K562 (cell line): ENCODE data around the gene CEP350. TPM values are rescaled to one million over a fixed set of nuclear protein-coding genes. Genes with fewer than 3 reads are reported as not detected.

ENCODE experiments used
- ATAC-seq: fragments of 200-7000 bp; cut with Tn5 transposase; 3 replicates; pipeline ENCODE4 v1.9.1; 2020; ENCODE audit warnings: moderate library complexity
- BruUV-seq: library from RNA; stranded (reverse); fragments of 400-500 nt; replicated peaks from 2 replicates; lab custom pipeline; 2021; lab: Mats Ljungman, UMichigan
- CTCF ChIA-PET: fragments of 300-600 bp; formaldehyde crosslinking; extraction: SDS; loops from one replicate; lab custom pipeline; 2021; ENCODE audit warnings: low intra/inter-chr PET ratio; lab: Yijun Ruan, JAX
- POLR2A ChIA-PET: fragments of 300-600, 350-650 bp; sonication (Branson Sonifier 250); formaldehyde crosslinking; extraction: SDS; loops from one replicate; lab custom pipeline; 2021; ENCODE audit warnings: antibody characterized with exemption, inconsistent platforms; lab: Yijun Ruan, JAX
- DNase-seq, 4 experiments: peaks; one replicate each; pipeline versions ENCODE4 v3.0.0 to v3.0.0-alpha.2; 2011 to 2018; ENCODE audit warnings: low spot score in 3 of 4, mixed read lengths in 3 of 4; ENCODE audit errors: extremely low read depth in 1 of 4
- FAIRE-seq: peaks from 2 replicates; lab custom pipeline; 2011; peaks lifted over from hg19 to GRCh38; lab: Jason Lieb, UNC
- H2AFZ ChIP-seq: 2 replicates; pipeline ENCODE4 v1.6.0; 2011; ENCODE audit warnings: low read depth, low read length, control low read depth, inconsistent platforms
- H3K27ac ChIP-seq: fragments of 200-600 bp; 3 replicates; pipeline ENCODE4 v1.8.0; 2011; ENCODE audit warnings: low read depth, mild to moderate bottlenecking, control low read depth, inconsistent platforms, low read length, moderate library complexity, mixed read lengths; ENCODE audit errors: extremely low read depth
- H3K27me3 ChIP-seq, 2 experiments: fragments of 300-600 bp in 1 of 2; 2 replicates in 1 of 2; 3 replicates in 1 of 2; pipeline versions ENCODE4 v1.6.0 to v1.8.0; 2011; ENCODE audit warnings: inconsistent platforms in 2 of 2, low read length in 2 of 2, mild to moderate bottlenecking in 1 of 2, mixed read lengths in 1 of 2, moderate library complexity in 1 of 2; ENCODE audit not compliant: control insufficient read depth in 2 of 2, insufficient read depth in 2 of 2
- H3K36me3 ChIP-seq: fragments of 300-600 bp; 3 replicates; pipeline ENCODE4 v1.8.0; 2011; ENCODE audit warnings: mild to moderate bottlenecking, low read length, inconsistent platforms; ENCODE audit not compliant: control insufficient read depth, insufficient read depth
- H3K4me1 ChIP-seq, 2 experiments: fragments of 200-600 bp in 1 of 2; replicated peaks in 1 of 2; 2 replicates in 1 of 2; 3 replicates in 1 of 2; pipeline versions ENCODE4 v1.5.1 to v1.8.0; 2011; ENCODE audit warnings: inconsistent platforms in 2 of 2, low read length in 2 of 2, mild to moderate bottlenecking in 1 of 2, mixed read lengths in 1 of 2, moderate library complexity in 1 of 2; ENCODE audit not compliant: control insufficient read depth in 2 of 2, insufficient read depth in 2 of 2
- H3K4me2 ChIP-seq: 2 replicates; pipeline ENCODE4 v1.6.1; 2011; ENCODE audit warnings: low read length, control low read depth, inconsistent platforms, mixed read lengths; ENCODE audit not compliant: insufficient read depth
- H3K4me3 ChIP-seq: fragments of 200-600 bp; sonication (generic), shearing (Covaris generic); 2 replicates; pipeline ENCODE4 v1.5.1; 2016; ENCODE audit warnings: control low read depth, inconsistent platforms
- H3K79me2 ChIP-seq: fragments of 200-600 bp; 3 replicates; pipeline ENCODE4 v1.8.0; 2011; ENCODE audit warnings: low read length, inconsistent platforms; ENCODE audit not compliant: control insufficient read depth, insufficient read depth
- H3K9ac ChIP-seq, 2 experiments: 2 replicates each; pipeline versions ENCODE4 v1.6.0 to v1.6.1; 2011; ENCODE audit warnings: low read depth in 2 of 2, low read length in 2 of 2, control low read depth in 1 of 2, inconsistent platforms in 1 of 2, mild to moderate bottlenecking in 1 of 2, mixed read lengths in 1 of 2; ENCODE audit not compliant: insufficient read depth in 1 of 2
- H3K9me1 ChIP-seq: one replicate; pipeline ENCODE4 v1.6.0; 2011; ENCODE audit warnings: inconsistent platforms, mild to moderate bottlenecking, low read length, moderate library complexity; ENCODE audit not compliant: control insufficient read depth, insufficient read depth
- H3K9me3 ChIP-seq: replicated peaks from 2 replicates; pipeline ENCODE4 v1.5.1; 2011; ENCODE audit warnings: low read depth, low read length, inconsistent platforms; ENCODE audit not compliant: control insufficient read depth, insufficient read depth
- H4K20me1 ChIP-seq: replicated peaks from 2 replicates; pipeline ENCODE4 v1.6.1; 2011; ENCODE audit warnings: low read length, inconsistent platforms, mixed read lengths; ENCODE audit not compliant: control insufficient read depth, insufficient read depth
- BRCA1 ChIP-seq, 2 experiments: fragments of 450-650 bp in 1 of 2; sonication (generic) in 1 of 2; formaldehyde crosslinking in 1 of 2; IDR thresholded peaks; 2 replicates each; pipeline versions ENCODE4 v1.5.0 to v1.6.1; 2017 to 2020; ENCODE audit warnings: mild to moderate bottlenecking in 1 of 2, missing genetic modification reagents in 1 of 2
- EGR1 ChIP-seq: fragments of 450-650 bp; conservative IDR thresholded peaks from 2 replicates; pipeline ENCODE4 v1.6.1; 2017; ENCODE audit warnings: mild to moderate bottlenecking
- FOSL1 ChIP-seq: fragments of 200-800 bp; sonication (Bioruptor generic); conservative IDR thresholded peaks from 2 replicates; pipeline ENCODE4 v1.6.1; 2016; ENCODE audit warnings: missing genetic modification characterization, missing compliant biosample characterization
- JUND ChIP-seq, 2 experiments: IDR thresholded peaks; 2 replicates in 1 of 2; 3 replicates in 1 of 2; pipeline ENCODE4 v1.6.1; 2011; ENCODE audit warnings: borderline replicate concordance in 2 of 2, low read depth in 2 of 2, low read length in 2 of 2, improper control_type of control experiment in 1 of 2, missing biosample characterization in 1 of 2, missing genetic modification characterization in 1 of 2, missing genetic modification reagents in 1 of 2
- PKNOX1 ChIP-seq: fragments of 450-650 bp; IDR thresholded peaks from 2 replicates; pipeline ENCODE4 v1.6.1; 2016
- RHOXF2B ChIP-seq: fragments of 250-450 bp; sonication (Bioruptor Pico); conservative IDR thresholded peaks from 2 replicates; pipeline ENCODE4 v1.5.1; 2021
- WGBS: fragments of 100-300 bp; shearing (Covaris generic); methylation state at CpG from one replicate; pipeline ENCODE4 v1.1.6; 2016; ENCODE audit warnings: low coverage, mixed read lengths; ENCODE audit not compliant: insufficient coverage; ENCODE audit errors: missing lambda C conversion rate; 5-methylcytosine and 5-hydroxymethylcytosine counted together
- in situ Hi-C: fragments of 300-500 bp; cut with MboI; formaldehyde crosslinking; loops from 4 replicates; pipeline ENCODE4 v1.15.0; 2018; ENCODE audit warnings: inconsistent platforms, mixed read lengths
- intact Hi-C: fragments of 100-400 bp; cut with micrococcal nuclease; formaldehyde crosslinking; loops from 2 replicates; pipeline ENCODE4 v1.14.2; 2022
- polyA plus RNA-seq, 8 experiments: library from polyadenylated mRNA; depleted of rRNA in 4 of 8; stranded (reverse) in 5 of 8; unstranded in 3 of 8; fragments of >200 nt; fragmentation: Nextera tagmentation in 2 of 8; fragmentation: Illumina TruSeq in 1 of 8; extraction: Ambion mirVana in 2 of 8; extraction: Trizol in 1 of 8; gene quantifications; 2 replicates each; pipeline versions ENCODE4 v1.2.1 to v1.2.3, GENCODE V29; 2011 to 2014; ENCODE audit warnings: inconsistent platforms in 1 of 8, missing spikeins in 1 of 8
- total RNA-seq, 7 experiments: library from RNA; depleted of rRNA in 6 of 7; stranded (reverse); fragments of >200 nt in 6 of 7; fragmentation: Illumina TruSeq in 2 of 7; extraction: Trizol in 2 of 7; gene quantifications; 2 replicates each; pipeline versions ENCODE4 v1.2.1 to v1.2.3, GENCODE V29; 2011 to 2021; ENCODE audit warnings: low replicate concordance in 1 of 7
- TF ChIP-seq, protein P1 (sequence below), 2 experiments: fragments of 450-650 bp in 1 of 2; sonication (generic) in 1 of 2; formaldehyde crosslinking in 1 of 2; IDR thresholded peaks in 1 of 2; conservative IDR thresholded peaks in 1 of 2; 2 replicates each; pipeline versions ENCODE4 v1.6.1 to v1.8.1; 2016 to 2023; ENCODE audit warnings: mild to moderate bottlenecking in 2 of 2, moderate library complexity in 2 of 2, inconsistent platforms in 1 of 2, missing genetic modification reagents in 1 of 2

The CEP350 gene
- total and polyA plus RNA-seq, 9 of the 15 experiments (the other 6 are each of a cell fraction or from before 2014, with no cell fraction given), result 8.3 to 64.3 (median 28.0) TPM

GRCh38 chr1:180080439-180080838, 125.8 kb downstream of the CEP350 start:
- CTCF ChIA-PET, result no interaction called here
- intact Hi-C loops, result no loop called here
- H3K9me1 ChIP-seq, result no peaks in the 10 kb centered on the region
- DNase-seq, result peak in 2 of 4 experiments; percentile 43 to 47
- H3K4me3 ChIP-seq, result no peak overlapping the region
- peak; percentile 43; the same call in 1 of the 3 replicates for ATAC-seq
- H4K20me1 ChIP-seq, result no peaks in the 10 kb centered on the region
- POLR2A ChIA-PET, result no interaction called here
- H2AFZ ChIP-seq, result no peak overlapping the region
- H3K4me1 ChIP-seq, result no peaks in the 10 kb centered on the region
- H3K9me3 ChIP-seq, result no peaks in the 10 kb centered on the region
- 87% methylated on average over 1 of the region's 1 CpG for WGBS
- TF ChIP-seq RHOXF2B (CRISPR knock-in tag) (no peak), EGR1 (no peak), BRCA1 (IDR thresholded peaks at IDR 0.05) (no peak), BRCA1 (CRISPR knock-in tag; IDR thresholded peaks at IDR 0.05) (no peak), JUND (IDR thresholded peaks at IDR 0.05; ENCODE audit: borderline replicate concordance, low read depth, low read length) (peak; percentile 35; the same call in 1 of the 2 replicates), JUND (tag; IDR thresholded peaks at IDR 0.05; ENCODE audit: borderline replicate concordance, low read depth, low read length) (peak; percentile 38; the same call in 1 of the 3 replicates), FOSL1 (tag) (peak; percentile 53), PKNOX1 (peak; percentile 46; the same call in 1 of the 2 replicates)
- TF ChIP-seq, protein P1, sequence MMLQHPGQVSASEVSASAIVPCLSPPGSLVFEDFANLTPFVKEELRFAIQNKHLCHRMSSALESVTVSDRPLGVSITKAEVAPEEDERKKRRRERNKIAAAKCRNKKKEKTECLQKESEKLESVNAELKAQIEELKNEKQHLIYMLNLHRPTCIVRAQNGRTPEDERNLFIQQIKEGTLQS (IDR thresholded peaks at IDR 0.05), result peak; percentile 49; the same call in 1 of the 2 replicates
- TF ChIP-seq, protein P1 (CRISPR knock-in tag; conservative IDR thresholded peaks at IDR 0.05), result no peak
- H3K9ac ChIP-seq, result no peak overlapping the region
- peaks cover 71% of the 10 kb centered on the region; the same call in 2 of the 3 replicates for H3K36me3 ChIP-seq
- BruUV-seq, result no TSS peak
- H3K4me2 ChIP-seq, result no peak overlapping the region
- H3K27me3 ChIP-seq, result no peaks in the 10 kb centered on the region
- H3K79me2 ChIP-seq, result no peaks in the 10 kb centered on the region
- FAIRE-seq, result no peak
- H3K27ac ChIP-seq, result no peak overlapping the region
- in situ Hi-C loops, result no loop called here
